Measurements from ENCODE around the gene EHBP1L1. TPM values are rescaled to one million over a fixed set of nuclear protein-coding genes. Genes with fewer than 3 reads are reported as not detected.
"Not testable (repeated sequence)": the region's sequence is repeated elsewhere in the genome, so short reads cannot be mapped to it uniquely, and the experiment has no call there.

The EHBP1L1 gene
- total RNA-seq, 2 donors from 2014 or later: 190 to 223 TPM

DNA sequence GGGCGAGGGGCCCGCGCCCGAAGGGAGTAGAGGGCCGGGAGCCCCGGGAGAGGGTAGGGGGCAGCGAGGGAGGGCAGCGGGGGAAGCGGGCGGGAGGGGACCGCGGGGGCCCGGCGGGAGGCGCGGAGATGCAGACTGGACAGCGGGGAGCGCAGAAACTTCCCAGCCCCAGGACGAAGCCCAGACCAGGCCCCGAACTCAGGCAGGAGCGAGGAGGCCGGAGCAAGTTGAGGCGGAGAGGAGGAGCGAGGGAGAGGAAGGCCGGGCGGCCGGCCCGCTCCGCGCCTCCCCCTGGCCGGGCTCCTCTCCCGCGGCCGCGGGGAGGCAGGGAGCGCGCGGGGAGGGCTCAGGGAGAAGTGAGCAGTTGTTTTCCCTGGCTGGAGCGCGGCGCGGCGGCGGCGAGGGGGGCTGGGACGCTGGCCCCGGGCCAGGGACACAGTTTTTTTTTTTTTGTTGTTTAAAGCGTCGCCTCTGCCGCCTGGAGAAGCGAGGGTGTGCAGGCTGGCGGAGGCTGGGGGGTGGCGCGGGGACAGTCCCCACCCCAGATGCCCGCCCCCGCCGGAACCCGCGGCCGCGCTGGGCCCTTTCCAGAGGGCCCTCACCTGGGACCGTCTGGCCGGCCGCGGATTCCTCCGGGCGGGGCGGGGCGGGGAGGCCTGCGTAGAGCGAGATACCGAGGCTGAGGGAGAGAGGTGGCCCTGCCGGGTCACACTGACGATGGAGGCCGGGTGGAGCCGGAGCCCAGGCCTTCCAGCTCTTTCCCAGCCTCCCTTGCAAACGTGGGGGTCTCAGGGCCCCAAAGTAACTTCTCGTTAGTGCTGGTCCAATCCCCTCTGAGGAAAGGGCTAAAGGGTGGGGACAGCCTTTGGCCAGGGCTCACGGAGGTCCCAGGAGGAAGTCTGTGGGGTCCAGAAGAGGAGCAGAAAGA lies 17.6 kb upstream of the EHBP1L1 start, which contains the start of gene LTBP3:
Gene LTBP3, minus strand, starts transcription at position 358 of the 928 bp plus-strand sequence. CDS start 400 bp downstream, outside the sequence.
- DNase-seq (ENCODE audit: low spot score): peak; percentile 94
- intact Hi-C loops (cut with DNase I): loop anchor here in 1 of 2 donors (5.0 kb wide), 1 partner anchor 404 kb away; the partner anchor contains the start of gene SART1

- intact Hi-C loops (cut with DNase I): loop anchor here in 1 of 2 donors (5.0 kb wide), 1 partner anchor 403 kb away; the partner anchor contains the start of gene SART1
- no peak for DNase-seq (ENCODE audit: low spot score)
Observed at GRCh38 chr11:65558930-65559509, 16.8 kb upstream of the EHBP1L1 start.

GRCh38 chr11:65559535-65559934 lies 16.3 kb upstream of the EHBP1L1 start:
- no peak for DNase-seq (ENCODE audit: low spot score)
- intact Hi-C loops (cut with DNase I): loop anchor here in 1 of 2 donors (5.0 kb wide), 1 partner anchor 403 kb away; the partner anchor contains the start of gene SART1

- intact Hi-C loops (cut with DNase I): loop anchor here in 1 of 2 donors (5.0 kb wide), 1 partner anchor 402 kb away; the partner anchor contains the start of gene SART1
- DNase-seq (ENCODE audit: low spot score): no peak
Observed at GRCh38 chr11:65559951-65560537, 15.8 kb upstream of the EHBP1L1 start.

- DNase-seq (ENCODE audit: low spot score): no peak
- intact Hi-C loops (cut with DNase I): no loop called here
Observed at GRCh38 chr11:65560555-65561418, 15.1 kb upstream of the EHBP1L1 start.

DNA sequence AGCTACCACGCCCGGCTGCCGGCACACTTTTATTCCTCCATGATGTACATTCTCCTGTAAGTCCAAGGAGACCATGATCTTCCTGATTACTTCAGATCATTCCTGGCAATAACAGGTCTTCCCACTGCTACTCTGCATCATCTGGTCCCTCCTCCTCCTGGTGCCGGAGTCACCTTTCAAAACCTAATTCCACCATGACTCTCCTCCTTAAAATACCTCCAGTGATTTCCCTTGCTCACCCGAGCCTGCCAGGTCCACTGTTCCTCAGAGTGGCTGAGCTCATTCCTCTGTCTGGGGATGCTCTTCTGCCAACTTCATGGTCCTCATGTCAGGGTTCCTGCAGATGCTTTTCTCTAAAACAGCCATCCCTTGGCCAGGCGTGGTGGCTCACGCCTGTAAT lies 13.8 kb upstream of the EHBP1L1 start:
- intact Hi-C loops (cut with DNase I): no loop called here
- DNase-seq (ENCODE audit: low spot score): no peak

DNA sequence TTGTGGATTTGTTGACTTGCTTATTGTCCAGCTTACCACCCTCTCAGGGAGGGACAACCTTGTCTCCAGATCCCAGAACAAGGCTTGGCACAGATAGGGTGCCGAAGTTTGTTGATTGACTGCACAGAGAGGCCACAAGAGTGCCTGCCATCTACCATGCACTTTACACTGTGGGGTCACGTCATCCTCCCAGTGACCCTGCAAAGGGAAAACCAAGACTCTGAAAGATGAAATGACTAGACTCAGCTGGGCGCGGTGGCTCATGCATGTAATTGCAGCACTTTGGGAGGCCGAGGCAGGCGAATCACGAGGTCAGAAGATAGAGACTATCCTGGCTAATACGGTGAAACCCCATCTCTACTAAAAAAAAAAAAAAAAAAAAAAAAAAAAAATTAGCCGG lies 13.1 kb upstream of the EHBP1L1 start:
- intact Hi-C loops (cut with DNase I): no loop called here
- no peak for DNase-seq (ENCODE audit: low spot score)

DNA sequence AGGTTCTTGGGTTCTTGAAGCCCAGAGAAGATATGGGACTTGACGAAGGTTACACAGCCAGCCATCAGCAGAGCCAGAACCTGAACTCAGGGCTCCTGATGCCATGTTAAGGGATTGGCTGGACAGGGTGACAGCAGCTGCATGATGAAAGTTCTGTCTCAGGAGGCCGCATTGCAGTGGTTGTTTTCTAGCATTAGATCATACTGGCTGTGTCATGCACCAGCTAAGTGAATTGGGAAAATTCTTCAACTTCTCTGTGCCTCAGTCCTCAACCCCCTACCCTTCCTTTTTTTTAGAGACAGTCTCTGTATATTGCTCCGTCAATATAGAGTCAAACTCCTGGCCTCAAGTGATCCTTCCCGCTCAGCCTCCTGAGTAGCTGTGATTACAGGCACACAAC lies 12.3 kb upstream of the EHBP1L1 start:
- DNase-seq (ENCODE audit: low spot score): no peak
- intact Hi-C loops (cut with DNase I): no loop called here

- DNase-seq (ENCODE audit: low spot score); intact Hi-C loops (cut with DNase I): not testable (repeated sequence)
Observed at GRCh38 chr11:65564879-65565559, 10.8 kb upstream of the EHBP1L1 start.

GRCh38 chr11:65565624-65566453 lies 10.0 kb upstream of the EHBP1L1 start:
- DNase-seq (ENCODE audit: low spot score): no peak
- intact Hi-C loops (cut with DNase I): no loop called here

GRCh38 chr11:65569164-65569972 lies 6.5 kb upstream of the EHBP1L1 start:
- DNase-seq (ENCODE audit: low spot score): no peak
- intact Hi-C loops (cut with DNase I): no loop called here

DNA sequence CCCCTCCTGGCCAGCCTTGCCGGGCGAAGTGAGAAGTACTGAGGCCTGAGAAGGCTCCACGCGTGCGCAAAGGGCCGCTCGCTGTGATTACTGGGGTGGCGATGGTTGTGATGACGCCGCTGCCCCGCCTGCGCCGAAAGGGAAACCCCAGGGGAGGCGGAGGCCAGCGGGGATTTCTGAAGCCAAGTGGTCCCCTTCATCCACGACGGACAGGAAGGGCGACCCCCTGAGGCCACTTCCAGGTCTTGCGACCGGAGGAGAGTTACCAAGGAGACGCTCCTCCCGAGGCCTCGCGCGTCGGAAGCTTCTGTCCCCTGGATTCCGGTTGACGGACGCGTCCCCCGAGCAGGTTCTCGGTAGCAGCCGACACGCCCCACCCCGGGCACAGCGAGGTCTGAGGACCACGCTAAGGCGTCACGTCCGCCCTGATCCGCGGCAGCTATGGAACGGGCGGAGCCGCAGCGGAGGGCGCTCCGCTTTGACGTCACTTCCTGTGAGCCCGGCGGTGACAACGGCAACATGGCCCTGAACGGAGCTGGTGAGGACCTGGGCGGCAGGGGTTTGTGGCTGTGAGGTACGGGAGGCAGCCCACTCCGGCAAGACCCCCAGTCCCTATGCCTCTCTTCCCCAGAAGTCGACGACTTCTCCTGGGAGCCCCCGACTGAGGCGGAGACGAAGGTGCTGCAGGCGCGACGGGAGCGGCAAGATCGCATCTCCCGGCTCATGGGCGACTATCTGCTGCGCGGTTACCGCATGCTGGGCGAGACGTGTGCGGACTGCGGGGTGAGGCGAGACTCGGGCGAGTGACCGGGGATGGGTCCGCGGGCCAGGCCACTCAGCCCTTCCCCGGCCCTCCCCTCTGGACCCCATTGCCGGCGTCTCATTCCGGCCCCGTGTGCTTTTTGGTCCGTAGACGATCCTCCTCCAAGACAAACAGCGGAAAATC lies 5.6 kb upstream of the EHBP1L1 start, which contains the start of gene ZNRD2:
Gene ZNRD2, plus strand, starts transcription at position 505 of the 946 bp plus-strand sequence. Its CDS starts 15 bp downstream, at position 520.
- peak; percentile 100 for DNase-seq (ENCODE audit: low spot score)
- intact Hi-C loops (cut with DNase I): no loop called here

GRCh38 chr11:65571420-65571819 lies 4.4 kb upstream of the EHBP1L1 start:
- DNase-seq (ENCODE audit: low spot score): no peak
- intact Hi-C loops (cut with DNase I): no loop called here

GRCh38 chr11:65571940-65572339 lies 3.9 kb upstream of the EHBP1L1 start:
- intact Hi-C loops (cut with DNase I): no loop called here
- DNase-seq (ENCODE audit: low spot score): no peak

GRCh38 chr11:65572356-65573051 lies 3.3 kb upstream of the EHBP1L1 start, which contains the start of gene FAM89B:
FAM89B (plus strand) TSS chr11:65572538; CDS start chr11:65572670, 132 bp downstream.
- intact Hi-C loops (cut with DNase I): no loop called here
- DNase-seq (ENCODE audit: low spot score): peak; percentile 97
